ENCODE data around the gene CPVL. TPM values are rescaled to one million over a fixed set of nuclear protein-coding genes. Genes with fewer than 3 reads are reported as not detected.
A peak's percentile ranks its signal among the peaks of the same experiment; 100 is the strongest.

CPVL gene
- total RNA-seq, 2 donors from 2014 or later: 4.0 to 17.9 TPM

GRCh38 chr7:29106669-29106988 lies 39.7 kb downstream of the CPVL start:
- H3K27me3 ChIP-seq: no peaks in the 10 kb centered on the region
- 39 to 41% methylated on average over 3 of the region's 3 CpGs for WGBS, 2 donors
- no peak overlapping the region for H3K27ac ChIP-seq
- H3K9me3 ChIP-seq: no peaks in the 10 kb centered on the region
- no peak overlapping the region for H3K4me3 ChIP-seq
- DNase-seq: no peak
- no peaks in the 10 kb centered on the region for H3K36me3 ChIP-seq (replicated peaks in 1 of 2; ENCODE audit: insufficient read depth in 1 of 2, low read depth in 2 of 2)
- TF ChIP-seq, protein P1, sequence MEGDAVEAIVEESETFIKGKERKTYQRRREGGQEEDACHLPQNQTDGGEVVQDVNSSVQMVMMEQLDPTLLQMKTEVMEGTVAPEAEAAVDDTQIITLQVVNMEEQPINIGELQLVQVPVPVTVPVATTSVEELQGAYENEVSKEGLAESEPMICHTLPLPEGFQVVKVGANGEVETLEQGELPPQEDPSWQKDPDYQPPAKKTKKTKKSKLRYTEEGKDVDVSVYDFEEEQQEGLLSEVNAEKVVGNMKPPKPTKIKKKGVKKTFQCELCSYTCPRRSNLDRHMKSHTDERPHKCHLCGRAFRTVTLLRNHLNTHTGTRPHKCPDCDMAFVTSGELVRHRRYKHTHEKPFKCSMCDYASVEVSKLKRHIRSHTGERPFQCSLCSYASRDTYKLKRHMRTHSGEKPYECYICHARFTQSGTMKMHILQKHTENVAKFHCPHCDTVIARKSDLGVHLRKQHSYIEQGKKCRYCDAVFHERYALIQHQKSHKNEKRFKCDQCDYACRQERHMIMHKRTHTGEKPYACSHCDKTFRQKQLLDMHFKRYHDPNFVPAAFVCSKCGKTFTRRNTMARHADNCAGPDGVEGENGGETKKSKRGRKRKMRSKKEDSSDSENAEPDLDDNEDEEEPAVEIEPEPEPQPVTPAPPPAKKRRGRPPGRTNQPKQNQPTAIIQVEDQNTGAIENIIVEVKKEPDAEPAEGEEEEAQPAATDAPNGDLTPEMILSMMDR (IDR thresholded peaks at IDR 0.05): no peak
- no peak for TF ChIP-seq POLR2A (IDR thresholded peaks at IDR 0.05)
- intact Hi-C loops (cut with DNase I): loop anchor here (5.0 kb wide), 1 partner anchor 189 kb away; no protein-coding TSS in a partner anchor
- ATAC-seq: no peak
- H3K4me1 ChIP-seq: no peaks in the 10 kb centered on the region

DNA sequence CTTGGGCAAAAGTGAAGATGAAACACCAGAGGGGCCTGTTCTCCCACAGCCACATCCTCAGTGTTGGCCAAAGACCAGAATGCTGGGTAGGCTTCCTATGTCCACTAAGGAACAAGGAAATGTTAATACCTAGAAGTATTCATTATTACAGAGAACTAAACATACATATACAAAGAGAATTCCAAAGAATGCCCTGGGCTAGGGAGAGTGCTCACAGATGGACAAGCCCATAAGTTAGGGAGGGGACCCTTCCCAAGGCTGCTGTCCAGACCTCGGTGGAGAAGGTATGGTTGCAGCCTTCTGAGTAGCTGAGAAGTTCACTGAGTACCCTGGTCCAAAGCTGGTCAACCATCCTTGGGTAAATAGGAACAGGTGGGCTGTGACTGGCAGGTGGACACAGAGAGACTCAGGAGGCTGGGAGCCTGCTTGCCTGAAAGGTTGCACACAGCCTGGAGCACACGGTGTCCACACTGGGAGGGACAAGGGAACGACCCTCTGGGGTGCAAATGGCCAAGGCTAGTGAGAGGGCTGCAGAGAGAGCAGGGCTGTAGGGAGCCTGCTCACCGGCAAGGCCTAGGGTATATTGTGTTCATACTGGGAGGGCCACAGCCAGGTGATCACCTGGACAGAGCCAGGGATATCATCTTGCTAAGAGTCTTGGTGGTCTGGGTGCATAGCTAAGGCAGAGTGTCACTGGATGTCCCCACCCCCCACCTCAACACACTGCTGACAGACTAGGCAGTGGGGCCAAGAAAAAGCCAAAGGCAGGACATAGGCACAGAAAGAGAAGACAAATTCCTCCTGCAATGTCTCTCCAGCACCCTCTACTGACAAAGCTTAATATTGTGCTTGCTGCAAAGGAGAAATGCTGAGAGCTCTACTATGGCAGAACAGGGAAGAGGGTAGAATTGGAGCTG lies 40.3 kb downstream of the CPVL start:
- Histone ChIP-seq H3K36me3 (replicated peaks in 1 of 2; ENCODE audit: insufficient read depth in 1 of 2, low read depth in 2 of 2) (no peaks in the 10 kb centered on the region), H3K9me3 (no peaks in the 10 kb centered on the region), H3K4me3 (no peak overlapping the region), H3K27ac (no peak overlapping the region), H3K27me3 (no peaks in the 10 kb centered on the region), H3K4me1 (no peaks in the 10 kb centered on the region)
- DNase-seq: peak; percentile 32 to 67 (median 51)
- intact Hi-C loops (cut with DNase I): loop anchor here (5.0 kb wide), 1 partner anchor 189 kb away; no protein-coding TSS in a partner anchor
- peak; percentile 79 for ATAC-seq
- WGBS, 2 donors: 51 to 56% methylated on average over 4 of the region's 4 CpGs
- no peak for TF ChIP-seq POLR2A (IDR thresholded peaks at IDR 0.05)
- TF ChIP-seq, protein P1 (IDR thresholded peaks at IDR 0.05): peak; percentile 60 to 89 (median 86)

- WGBS, 2 donors: 62 to 73% methylated on average over 4 of the region's 4 CpGs
- intact Hi-C loops (cut with DNase I): loop anchor here (5.0 kb wide), 1 partner anchor 188 kb away; no protein-coding TSS in a partner anchor
- H3K9me3 ChIP-seq: no peaks in the 10 kb centered on the region
- no peaks in the 10 kb centered on the region for H3K27me3 ChIP-seq
- ATAC-seq: no peak
- no peak overlapping the region for H3K4me3 ChIP-seq
- no peak for DNase-seq
- H3K4me1 ChIP-seq: no peaks in the 10 kb centered on the region
- H3K36me3 ChIP-seq (replicated peaks in 1 of 2; ENCODE audit: insufficient read depth in 1 of 2, low read depth in 2 of 2): no peaks in the 10 kb centered on the region
- H3K27ac ChIP-seq: no peak overlapping the region
- TF ChIP-seq, protein P1 (IDR thresholded peaks at IDR 0.05): no peak
- TF ChIP-seq POLR2A (IDR thresholded peaks at IDR 0.05): no peak
Measured at GRCh38 chr7:29105191-29105590, 41.1 kb downstream of the CPVL start.

DNA sequence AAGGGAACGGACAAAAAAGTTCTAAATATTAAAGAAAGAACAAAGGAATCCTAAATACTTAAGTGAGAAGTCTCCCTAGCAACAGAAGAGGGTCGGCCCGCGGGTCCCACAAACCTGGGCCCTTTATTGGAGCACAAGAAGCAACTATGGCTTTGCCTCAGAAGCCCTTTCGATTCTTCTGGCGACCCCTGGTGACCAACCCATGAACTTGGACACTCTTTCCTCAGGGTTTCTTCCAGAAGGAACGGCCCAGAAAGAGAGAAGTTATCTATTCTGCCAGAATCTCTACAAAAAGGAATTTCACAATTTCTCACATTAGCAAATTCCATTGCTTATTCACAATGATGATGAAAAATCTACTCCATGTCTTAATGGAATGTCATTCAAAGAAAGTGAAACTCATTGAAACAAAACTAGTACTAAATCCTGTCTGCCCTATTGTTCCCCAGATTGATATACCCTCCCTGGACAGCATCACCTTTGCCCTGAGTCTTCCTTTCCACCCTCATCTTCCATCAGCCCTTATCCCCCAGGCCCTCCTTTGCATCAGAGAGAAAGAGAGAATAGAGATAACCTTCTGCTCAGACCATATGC lies 43.7 kb downstream of the CPVL start:
- H3K27me3 ChIP-seq: no peaks in the 10 kb centered on the region
- H3K36me3 ChIP-seq (replicated peaks in 1 of 2; ENCODE audit: insufficient read depth in 1 of 2, low read depth in 2 of 2): no peaks in the 10 kb centered on the region
- ATAC-seq: peak; percentile 62
- H3K4me1 ChIP-seq: no peaks in the 10 kb centered on the region
- no peak overlapping the region for H3K27ac ChIP-seq
- H3K9me3 ChIP-seq: no peaks in the 10 kb centered on the region
- DNase-seq: peak; percentile 57 to 68 (median 66)
- intact Hi-C loops (cut with DNase I): no loop called here
- 3 to 8% methylated on average over 7 of the region's 7 CpGs for WGBS, 2 donors
- H3K4me3 ChIP-seq: no peak overlapping the region
- TF ChIP-seq, protein P1 (IDR thresholded peaks at IDR 0.05): peak in 6 of 7 experiments; percentile 46 to 71 (median 63)
- TF ChIP-seq POLR2A (IDR thresholded peaks at IDR 0.05): no peak

All from body of pancreas (tissue), 4 donors.